ENCODE data around the gene UBE2E2. TPM values are rescaled to one million over a fixed set of nuclear protein-coding genes. Genes with fewer than 3 reads are reported as not detected.

Gene UBE2E2
- total and polyA plus RNA-seq, 4 donors: 23.8 to 56.5 (median 32.9) TPM

GRCh38 chr3:23356169-23356568 is 153.0 kb downstream of the UBE2E2 start:
- H3K4me1 ChIP-seq (ENCODE audit: control insufficient read depth in 1 of 2, insufficient read depth in 2 of 2, low read length in 2 of 2): no peaks in the 10 kb centered on the region
- 85 to 88% methylated on average over 3 of the region's 3 CpGs for WGBS, 2 donors
- H3K4me3 ChIP-seq (ENCODE audit: low read length in 2 of 2): no peak overlapping the region
- intact Hi-C loops (cut with DNase I): no loop called here
- H3K9me3 ChIP-seq (ENCODE audit: control insufficient read depth, low read length): no peaks in the 10 kb centered on the region
- H3K27me3 ChIP-seq (ENCODE audit: control insufficient read depth in 1 of 2, insufficient read depth in 2 of 2, low read length in 1 of 2): no peaks in the 10 kb centered on the region
- no peak overlapping the region for H3K27ac ChIP-seq (ENCODE audit: low read depth in 1 of 2, low read length in 2 of 2)
- ATAC-seq (ENCODE audit: low FRiP score): no peak
- H3K36me3 ChIP-seq (ENCODE audit: control insufficient read depth in 1 of 2, insufficient read depth in 2 of 2, low read length in 1 of 2): no peaks in the 10 kb centered on the region
- DNase-seq: no peak

- WGBS, 2 donors: 90 to 94% methylated on average over 3 of the region's 3 CpGs
- H3K36me3 ChIP-seq (ENCODE audit: control insufficient read depth in 1 of 2, insufficient read depth in 2 of 2, low read length in 1 of 2): no peaks in the 10 kb centered on the region
- no peaks in the 10 kb centered on the region for H3K27me3 ChIP-seq (ENCODE audit: control insufficient read depth in 1 of 2, insufficient read depth in 2 of 2, low read length in 1 of 2)
- intact Hi-C loops (cut with DNase I): no loop called here
- ATAC-seq (ENCODE audit: low FRiP score) (no peak), DNase-seq (no peak)
- no peaks in the 10 kb centered on the region for H3K4me1 ChIP-seq (ENCODE audit: control insufficient read depth in 1 of 2, insufficient read depth in 2 of 2, low read length in 2 of 2)
- H3K9me3 ChIP-seq (ENCODE audit: control insufficient read depth, low read length): no peaks in the 10 kb centered on the region
- no peak overlapping the region for H3K27ac ChIP-seq (ENCODE audit: low read depth in 1 of 2, low read length in 2 of 2)
- no peak overlapping the region for H3K4me3 ChIP-seq (ENCODE audit: low read length in 2 of 2)
These were observed 153.8 kb downstream of the UBE2E2 start for GRCh38 chr3:23356923-23357322.

GRCh38 chr3:23359116-23359515 is 156.0 kb downstream of the UBE2E2 start:
- Histone ChIP-seq H3K36me3 (ENCODE audit: control insufficient read depth in 1 of 2, insufficient read depth in 2 of 2, low read length in 1 of 2) (no peaks in the 10 kb centered on the region), H3K4me3 (ENCODE audit: low read length in 2 of 2) (no peak overlapping the region), H3K27ac (ENCODE audit: low read depth in 1 of 2, low read length in 2 of 2) (no peak overlapping the region), H3K9me3 (ENCODE audit: control insufficient read depth, low read length) (no peaks in the 10 kb centered on the region), H3K4me1 (ENCODE audit: control insufficient read depth in 1 of 2, insufficient read depth in 2 of 2, low read length in 2 of 2) (no peaks in the 10 kb centered on the region), H3K27me3 (ENCODE audit: control insufficient read depth in 1 of 2, insufficient read depth in 2 of 2, low read length in 1 of 2) (no peaks in the 10 kb centered on the region)
- intact Hi-C loops (cut with DNase I): no loop called here
- ATAC-seq (ENCODE audit: low FRiP score) (no peak), DNase-seq (no peak)

DNA sequence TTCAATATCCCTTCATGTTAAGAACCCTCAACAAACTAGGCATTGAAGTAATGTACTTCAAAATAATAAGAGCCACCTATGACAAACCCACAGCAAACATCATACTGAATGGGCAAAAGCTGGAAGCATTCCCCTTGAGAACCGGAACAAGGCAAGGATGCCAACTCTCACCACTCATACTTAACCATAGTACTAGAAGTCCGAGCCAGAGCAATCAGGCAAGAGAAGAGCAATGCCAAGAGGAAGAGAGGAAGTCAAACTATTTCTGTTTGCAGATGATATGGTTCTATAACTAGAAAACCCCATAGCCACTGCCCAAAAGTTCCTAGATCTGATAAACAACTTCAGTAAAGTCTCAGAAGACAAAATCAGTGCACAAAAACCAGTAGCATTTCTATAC is 161.9 kb downstream of the UBE2E2 start:
- Histone ChIP-seq H3K27ac (ENCODE audit: low read depth in 1 of 2, low read length in 2 of 2) (no peak overlapping the region), H3K9me3 (ENCODE audit: control insufficient read depth, low read length) (no peaks in the 10 kb centered on the region), H3K36me3 (ENCODE audit: control insufficient read depth in 1 of 2, insufficient read depth in 2 of 2, low read length in 1 of 2) (no peaks in the 10 kb centered on the region), H3K27me3 (ENCODE audit: control insufficient read depth in 1 of 2, insufficient read depth in 2 of 2, low read length in 1 of 2) (no peaks in the 10 kb centered on the region), H3K4me1 (ENCODE audit: control insufficient read depth in 1 of 2, insufficient read depth in 2 of 2, low read length in 2 of 2) (no peaks in the 10 kb centered on the region), H3K4me3 (ENCODE audit: low read length in 2 of 2) (no peak overlapping the region)
- DNase-seq: no peak
- WGBS, 2 donors: 49 to 53% methylated on average over 2 of the region's 2 CpGs
- no peak for ATAC-seq (ENCODE audit: low FRiP score)
- intact Hi-C loops (cut with DNase I): no loop called here

DNA sequence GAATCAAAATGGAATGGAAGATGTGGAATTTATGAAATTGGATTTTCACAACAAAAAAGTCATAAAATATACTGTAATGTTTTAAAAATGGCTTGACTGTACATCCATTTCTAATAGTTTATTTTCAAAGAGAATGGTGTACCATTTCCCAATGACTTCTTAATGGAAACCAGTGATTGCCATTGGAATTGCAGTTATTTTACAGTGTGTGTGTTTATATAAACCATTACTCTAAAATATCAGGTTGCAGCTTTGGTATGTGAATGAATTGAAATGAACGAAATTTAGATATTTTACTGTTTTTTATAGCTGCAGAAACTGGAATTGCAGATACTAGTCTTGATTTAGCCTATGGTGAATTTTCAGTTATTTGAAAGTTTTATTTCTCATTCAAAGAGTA is 165.6 kb downstream of the UBE2E2 start:
- intact Hi-C loops (cut with DNase I): no loop called here
- Histone ChIP-seq H3K4me3 (ENCODE audit: low read length in 2 of 2) (no peak overlapping the region), H3K4me1 (ENCODE audit: control insufficient read depth in 1 of 2, insufficient read depth in 2 of 2, low read length in 2 of 2) (no peaks in the 10 kb centered on the region), H3K27ac (ENCODE audit: low read depth in 1 of 2, low read length in 2 of 2) (no peak overlapping the region), H3K9me3 (ENCODE audit: control insufficient read depth, low read length) (no peaks in the 10 kb centered on the region), H3K36me3 (ENCODE audit: control insufficient read depth in 1 of 2, insufficient read depth in 2 of 2, low read length in 1 of 2) (no peaks in the 10 kb centered on the region), H3K27me3 (ENCODE audit: control insufficient read depth in 1 of 2, insufficient read depth in 2 of 2, low read length in 1 of 2) (no peaks in the 10 kb centered on the region)
- ATAC-seq (ENCODE audit: low FRiP score): no peak
- no peak for DNase-seq
- WGBS, 2 donors: 31 to 43% methylated on average over 1 of the region's 1 CpG

DNA sequence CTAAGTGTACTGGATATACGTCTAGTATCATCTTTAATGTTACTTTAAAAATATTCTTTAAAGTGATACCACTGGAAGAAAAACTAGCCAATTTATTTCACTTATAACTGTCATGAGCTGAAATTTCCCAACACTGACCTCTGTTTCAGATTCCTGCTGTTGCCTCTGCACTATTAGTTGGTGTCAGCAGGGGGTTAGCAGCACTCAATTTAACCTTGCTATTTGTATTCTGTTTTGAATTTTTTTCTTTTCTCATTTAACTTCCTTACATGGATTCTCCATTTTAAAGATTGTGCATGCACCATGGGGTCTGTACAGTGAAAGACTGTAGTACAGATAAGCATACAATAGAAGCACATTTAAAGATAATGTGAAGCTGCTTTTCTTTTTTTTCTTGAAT is 169.2 kb downstream of the UBE2E2 start:
- ATAC-seq (ENCODE audit: low FRiP score): no peak
- 84 to 86% methylated on average over 1 of the region's 1 CpG for WGBS, 2 donors
- Histone ChIP-seq H3K36me3 (ENCODE audit: control insufficient read depth in 1 of 2, insufficient read depth in 2 of 2, low read length in 1 of 2) (no peaks in the 10 kb centered on the region), H3K27me3 (ENCODE audit: control insufficient read depth in 1 of 2, insufficient read depth in 2 of 2, low read length in 1 of 2) (no peaks in the 10 kb centered on the region), H3K9me3 (ENCODE audit: control insufficient read depth, low read length) (no peaks in the 10 kb centered on the region), H3K4me1 (ENCODE audit: control insufficient read depth in 1 of 2, insufficient read depth in 2 of 2, low read length in 2 of 2) (no peaks in the 10 kb centered on the region), H3K4me3 (ENCODE audit: low read length in 2 of 2) (no peak overlapping the region), H3K27ac (ENCODE audit: low read depth in 1 of 2, low read length in 2 of 2) (no peak overlapping the region)
- DNase-seq: no peak
- intact Hi-C loops (cut with DNase I): no loop called here

- H3K4me1 ChIP-seq (ENCODE audit: control insufficient read depth in 1 of 2, insufficient read depth in 2 of 2, low read length in 2 of 2): no peaks in the 10 kb centered on the region
- ATAC-seq (ENCODE audit: low FRiP score) (no peak), DNase-seq (no peak)
- no peaks in the 10 kb centered on the region for H3K9me3 ChIP-seq (ENCODE audit: control insufficient read depth, low read length)
- WGBS, 2 donors: 85 to 89% methylated on average over 3 of the region's 3 CpGs
- H3K27me3 ChIP-seq (ENCODE audit: control insufficient read depth in 1 of 2, insufficient read depth in 2 of 2, low read length in 1 of 2): no peaks in the 10 kb centered on the region
- intact Hi-C loops (cut with DNase I): no loop called here
- no peak overlapping the region for H3K27ac ChIP-seq (ENCODE audit: low read depth in 1 of 2, low read length in 2 of 2)
- H3K36me3 ChIP-seq (ENCODE audit: control insufficient read depth in 1 of 2, insufficient read depth in 2 of 2, low read length in 1 of 2): no peaks in the 10 kb centered on the region
- H3K4me3 ChIP-seq (ENCODE audit: low read length in 2 of 2): no peak overlapping the region
These were observed 173.6 kb downstream of the UBE2E2 start for GRCh38 chr3:23376516-23377248.

- ATAC-seq (ENCODE audit: low FRiP score) (no peak), DNase-seq (no peak)
- no peaks in the 10 kb centered on the region for H3K36me3 ChIP-seq (ENCODE audit: control insufficient read depth in 1 of 2, insufficient read depth in 2 of 2, low read length in 1 of 2)
- intact Hi-C loops (cut with DNase I): no loop called here
- 90 to 97% methylated on average over 1 of the region's 1 CpG for WGBS, 2 donors
- no peaks in the 10 kb centered on the region for H3K9me3 ChIP-seq (ENCODE audit: control insufficient read depth, low read length)
- no peaks in the 10 kb centered on the region for H3K4me1 ChIP-seq (ENCODE audit: control insufficient read depth in 1 of 2, insufficient read depth in 2 of 2, low read length in 2 of 2)
- no peak overlapping the region for H3K4me3 ChIP-seq (ENCODE audit: low read length in 2 of 2)
- no peaks in the 10 kb centered on the region for H3K27me3 ChIP-seq (ENCODE audit: control insufficient read depth in 1 of 2, insufficient read depth in 2 of 2, low read length in 1 of 2)
- no peak overlapping the region for H3K27ac ChIP-seq (ENCODE audit: low read depth in 1 of 2, low read length in 2 of 2)
These were observed 175.0 kb downstream of the UBE2E2 start for GRCh38 chr3:23377928-23378672.

DNA sequence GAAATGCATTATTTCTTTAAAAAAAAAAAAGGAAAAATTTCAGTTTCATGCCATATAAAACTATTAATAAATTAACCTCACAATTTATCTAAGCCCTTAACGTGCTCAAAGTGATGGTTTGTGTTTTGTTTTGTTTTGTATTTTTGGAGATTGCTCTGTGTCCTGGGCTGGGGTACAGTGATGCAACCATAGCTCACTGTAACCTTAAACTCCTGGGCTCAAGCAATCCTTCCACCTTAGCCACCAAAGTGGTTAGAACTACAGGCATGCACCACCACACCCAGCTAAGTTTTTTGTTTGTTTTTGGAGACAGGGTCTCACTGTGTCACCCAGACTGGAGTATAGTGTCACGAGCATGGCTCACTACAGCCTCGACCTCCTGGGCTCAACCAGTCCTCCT is 180.7 kb downstream of the UBE2E2 start:
- no peak for ATAC-seq (ENCODE audit: low FRiP score)
- intact Hi-C loops (cut with DNase I): no loop called here
- H3K27me3 ChIP-seq (ENCODE audit: control insufficient read depth in 1 of 2, insufficient read depth in 2 of 2, low read length in 1 of 2): no peaks in the 10 kb centered on the region
- WGBS, 2 donors: 70 to 81% methylated on average over 3 of the region's 3 CpGs
- H3K36me3 ChIP-seq (ENCODE audit: control insufficient read depth in 1 of 2, insufficient read depth in 2 of 2, low read length in 1 of 2): no peaks in the 10 kb centered on the region
- H3K9me3 ChIP-seq (ENCODE audit: control insufficient read depth, low read length): no peaks in the 10 kb centered on the region
- peaks cover 0 to 3% of the 10 kb centered on the region in 2 donors for H3K4me1 ChIP-seq (ENCODE audit: control insufficient read depth in 1 of 2, insufficient read depth in 2 of 2, low read length in 2 of 2)
- DNase-seq: no peak
- no peak overlapping the region for H3K4me3 ChIP-seq (ENCODE audit: low read length in 2 of 2)
- no peak overlapping the region for H3K27ac ChIP-seq (ENCODE audit: low read depth in 1 of 2, low read length in 2 of 2)
